ENCODE results near the gene RNF113B. TPM values are rescaled to one million over a fixed set of nuclear protein-coding genes. Genes with fewer than 3 reads are reported as not detected.
A peak's percentile ranks its signal among the peaks of the same experiment; 100 is the strongest.

Gene RNF113B
- total and polyA plus RNA-seq, 10 donors: not detected

GRCh38 chr13:98144801-98145350 is 32.2 kb downstream of the RNF113B start:
- H3K4me3 ChIP-seq: peak overlapping the region in 4 of 8 donors; percentile 54 to 78 (median 64)
- peaks cover 14 to 37% (median 26%) of the 10 kb centered on the region in 6 donors for H3K4me1 ChIP-seq
- no peaks in the 10 kb centered on the region for H3K9me3 ChIP-seq
- H3K36me3 ChIP-seq: no peaks in the 10 kb centered on the region
- DNase-seq: no peak
- no peak overlapping the region for H3K27ac ChIP-seq
- intact Hi-C loops (cut with DNase I; ENCODE audit: low total_unique reads): no loop called here
- 60 to 80% (median 71%) methylated on average over 10 of the region's 10 CpGs for WGBS, 5 donors
- TF ChIP-seq CTCF (IDR thresholded peaks at IDR 0.05 in 8 of 11, conservative IDR thresholded peaks at IDR 0.05 in 3 of 11): no peak
- TF ChIP-seq POLR2AphosphoS5 (IDR thresholded peaks at IDR 0.05): no peak
- no peak for TF ChIP-seq POLR2A (IDR thresholded peaks at IDR 0.05)
- peaks cover 0 to 65% (median 16%) of the 10 kb centered on the region in 7 donors for H3K27me3 ChIP-seq (replicated peaks in 1 of 7)

- H3K27ac ChIP-seq: peak overlapping the region in 5 of 8 donors; percentile 55 to 81 (median 74)
- H3K36me3 ChIP-seq: no peaks in the 10 kb centered on the region
- DNase-seq: no peak
- 13 to 16% (median 14%) methylated on average over 21 of the region's 21 CpGs for WGBS, 5 donors
- peaks cover 0 to 67% (median 16%) of the 10 kb centered on the region in 7 donors for H3K27me3 ChIP-seq (replicated peaks in 1 of 7)
- peaks cover 14 to 37% (median 26%) of the 10 kb centered on the region in 6 donors for H3K4me1 ChIP-seq
- peak overlapping the region; percentile 35 to 78 (median 52) for H3K4me3 ChIP-seq
- TF ChIP-seq CTCF (IDR thresholded peaks at IDR 0.05 in 8 of 11, conservative IDR thresholded peaks at IDR 0.05 in 3 of 11): no peak
- no peak for TF ChIP-seq POLR2A (IDR thresholded peaks at IDR 0.05)
- no peak for TF ChIP-seq POLR2AphosphoS5 (IDR thresholded peaks at IDR 0.05)
- intact Hi-C loops (cut with DNase I; ENCODE audit: low total_unique reads): no loop called here
- no peaks in the 10 kb centered on the region for H3K9me3 ChIP-seq
These were observed 32.9 kb downstream of the RNF113B start for GRCh38 chr13:98144027-98144741.

- H3K27me3 ChIP-seq (replicated peaks in 1 of 7): peaks cover 0 to 67% (median 16%) of the 10 kb centered on the region in 7 donors
- WGBS, 5 donors: 0 to 5% (median 1%) methylated on average over 18 to 60 of the region's 60 CpGs
- DNase-seq: peak; percentile 73
- peaks cover 14 to 37% (median 26%) of the 10 kb centered on the region in 6 donors for H3K4me1 ChIP-seq
- no peak for TF ChIP-seq CTCF (IDR thresholded peaks at IDR 0.05 in 8 of 11, conservative IDR thresholded peaks at IDR 0.05 in 3 of 11)
- peak in 1 of 3 donors; percentile 46 for TF ChIP-seq POLR2AphosphoS5 (IDR thresholded peaks at IDR 0.05)
- peak overlapping the region in 7 of 8 donors; percentile 41 to 81 (median 61) for H3K27ac ChIP-seq
- intact Hi-C loops (cut with DNase I; ENCODE audit: low total_unique reads): no loop called here
- H3K4me3 ChIP-seq: peak overlapping the region; percentile 35 to 78 (median 52)
- H3K36me3 ChIP-seq: no peaks in the 10 kb centered on the region
- H3K9me3 ChIP-seq: no peaks in the 10 kb centered on the region
These were observed 33.5 kb downstream of the RNF113B start for GRCh38 chr13:98143601-98144026.

- peaks cover 0 to 67% (median 16%) of the 10 kb centered on the region in 7 donors for H3K27me3 ChIP-seq (replicated peaks in 1 of 7)
- DNase-seq: peak; percentile 79
- intact Hi-C loops (cut with DNase I; ENCODE audit: low total_unique reads): no loop called here
- WGBS, 5 donors: 0 to 1% (median 1%) methylated on average over 40 to 65 of the region's 66 CpGs; no CpG with 5 or more reads in 1 of the 5 donors
- peaks cover 14 to 37% (median 26%) of the 10 kb centered on the region in 6 donors for H3K4me1 ChIP-seq
- H3K36me3 ChIP-seq: no peaks in the 10 kb centered on the region
- H3K9me3 ChIP-seq: no peaks in the 10 kb centered on the region
- TF ChIP-seq POLR2A (IDR thresholded peaks at IDR 0.05): no peak
- H3K27ac ChIP-seq: peak overlapping the region in 7 of 8 donors; percentile 41 to 81 (median 61)
- peak overlapping the region; percentile 35 to 78 (median 52) for H3K4me3 ChIP-seq
These were observed 33.9 kb downstream of the RNF113B start for GRCh38 chr13:98143157-98143553.

Data from spleen (tissue), 11 donors.